ENCODE data around the gene RBM4B.

DNA sequence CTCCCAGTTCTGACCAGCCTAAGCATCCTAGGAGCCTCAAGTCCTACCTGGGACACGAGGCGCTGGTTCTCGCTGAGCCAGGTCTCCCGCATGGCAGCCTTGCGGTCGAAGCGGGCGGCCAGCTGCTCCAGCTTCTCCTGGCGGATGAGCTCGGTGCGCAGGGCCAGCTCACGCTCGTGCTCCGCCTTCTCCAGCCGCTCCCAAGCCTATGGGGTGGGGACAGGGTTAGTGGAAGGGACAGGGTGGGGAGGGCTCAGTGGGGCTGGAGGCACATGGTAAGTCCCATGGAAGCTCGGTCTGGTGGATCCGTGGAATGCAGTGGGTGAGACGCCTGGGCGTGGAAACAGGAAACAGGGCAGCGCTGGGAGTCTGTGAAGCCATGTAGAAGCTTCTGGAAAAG is 30.4 kb upstream of the RBM4B start:
- no peak for TF ChIP-seq EZH2 (IDR thresholded peaks at IDR 0.05; ENCODE audit: insufficient read depth, low read length)
- TF ChIP-seq CTCF (IDR thresholded peaks at IDR 0.05; ENCODE audit: insufficient read depth, low read depth, low read length): no peak

Measured in astrocyte (in vitro differentiated cells and primary cell).